GM06990 (cell line): ENCODE measurements around the gene PRKD1.
"Not testable (repeated sequence)": the region's sequence is repeated elsewhere in the genome, so short reads cannot be mapped to it uniquely, and the experiment has no call there.

ENCODE experiments used
- DNase-seq: peaks from one replicate; pipeline ENCODE4 v3.0.0-alpha.2; 2011; ENCODE audit not compliant: insufficient read length; ENCODE audit errors: extremely low read depth
- H3K27me3 ChIP-seq: replicated peaks from 2 replicates; pipeline ENCODE4 v1.6.0; 2011; ENCODE audit warnings: low read length; ENCODE audit not compliant: control insufficient read depth, insufficient read depth
- H3K36me3 ChIP-seq: 2 replicates; pipeline ENCODE4 v1.5.1; 2011; ENCODE audit warnings: low read length; ENCODE audit not compliant: control insufficient read depth, insufficient read depth
- H3K4me3 ChIP-seq: replicated peaks from 2 replicates; pipeline ENCODE4 v1.5.1; 2011; ENCODE audit warnings: low read depth, mild to moderate bottlenecking, control low read depth, low read length
- TF ChIP-seq, protein P1 (sequence below): IDR thresholded peaks from 2 replicates; pipeline ENCODE4 v1.5.1; 2011; ENCODE audit warnings: low read length, control low read depth, mild to moderate bottlenecking, inconsistent platforms; ENCODE audit not compliant: insufficient read depth, poor library complexity, severe bottlenecking

Gene PRKD1

DNA sequence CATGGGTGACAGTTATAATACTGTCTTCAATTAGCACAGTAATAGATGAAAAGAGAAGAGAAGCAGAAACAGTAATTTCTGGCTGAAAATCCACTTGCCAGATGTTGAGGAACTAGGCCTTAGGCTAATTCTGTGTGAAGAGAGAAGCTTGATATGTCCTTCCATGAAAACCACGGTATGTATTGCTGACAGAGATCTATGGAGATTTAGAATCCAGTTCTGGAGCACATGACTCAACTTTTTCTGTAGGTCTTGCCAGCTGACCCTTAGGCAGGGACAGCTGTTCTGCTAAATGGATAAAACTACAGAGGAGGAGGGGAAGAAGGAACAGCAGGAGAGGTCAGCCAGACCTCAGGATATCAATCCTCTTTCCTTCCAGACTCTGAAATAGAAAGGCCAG lies 211.5 kb downstream of the PRKD1 start:
- no peak for DNase-seq
- TF ChIP-seq, protein P1, sequence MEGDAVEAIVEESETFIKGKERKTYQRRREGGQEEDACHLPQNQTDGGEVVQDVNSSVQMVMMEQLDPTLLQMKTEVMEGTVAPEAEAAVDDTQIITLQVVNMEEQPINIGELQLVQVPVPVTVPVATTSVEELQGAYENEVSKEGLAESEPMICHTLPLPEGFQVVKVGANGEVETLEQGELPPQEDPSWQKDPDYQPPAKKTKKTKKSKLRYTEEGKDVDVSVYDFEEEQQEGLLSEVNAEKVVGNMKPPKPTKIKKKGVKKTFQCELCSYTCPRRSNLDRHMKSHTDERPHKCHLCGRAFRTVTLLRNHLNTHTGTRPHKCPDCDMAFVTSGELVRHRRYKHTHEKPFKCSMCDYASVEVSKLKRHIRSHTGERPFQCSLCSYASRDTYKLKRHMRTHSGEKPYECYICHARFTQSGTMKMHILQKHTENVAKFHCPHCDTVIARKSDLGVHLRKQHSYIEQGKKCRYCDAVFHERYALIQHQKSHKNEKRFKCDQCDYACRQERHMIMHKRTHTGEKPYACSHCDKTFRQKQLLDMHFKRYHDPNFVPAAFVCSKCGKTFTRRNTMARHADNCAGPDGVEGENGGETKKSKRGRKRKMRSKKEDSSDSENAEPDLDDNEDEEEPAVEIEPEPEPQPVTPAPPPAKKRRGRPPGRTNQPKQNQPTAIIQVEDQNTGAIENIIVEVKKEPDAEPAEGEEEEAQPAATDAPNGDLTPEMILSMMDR = no peak
- no peak overlapping the region for H3K4me3 ChIP-seq
- H3K27me3 ChIP-seq = no peaks in the 10 kb centered on the region
- H3K36me3 ChIP-seq = no peaks in the 10 kb centered on the region

DNA sequence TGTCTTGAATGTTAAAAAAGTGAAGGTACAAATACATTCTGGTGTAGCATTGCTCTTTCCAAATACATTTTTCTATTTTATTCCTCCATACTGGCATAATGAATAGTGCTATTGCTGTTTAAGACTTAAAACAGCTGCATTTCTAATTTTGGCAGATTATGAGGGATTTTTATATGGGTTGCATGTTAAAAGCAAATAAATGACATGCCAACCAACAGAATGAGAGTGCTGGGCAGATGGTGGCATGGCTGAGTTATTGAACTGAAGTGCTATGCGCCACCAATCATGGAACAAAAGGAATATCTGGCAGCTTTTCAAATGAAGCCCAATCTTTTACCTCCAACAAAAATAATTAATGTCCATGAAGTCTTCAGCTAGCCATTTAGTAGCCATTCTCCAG lies 215.0 kb downstream of the PRKD1 start:
- Histone ChIP-seq H3K36me3 (no peaks in the 10 kb centered on the region), H3K4me3 (no peak overlapping the region), H3K27me3 (no peaks in the 10 kb centered on the region)
- DNase-seq = no peak
- TF ChIP-seq, protein P1 = no peak

DNA sequence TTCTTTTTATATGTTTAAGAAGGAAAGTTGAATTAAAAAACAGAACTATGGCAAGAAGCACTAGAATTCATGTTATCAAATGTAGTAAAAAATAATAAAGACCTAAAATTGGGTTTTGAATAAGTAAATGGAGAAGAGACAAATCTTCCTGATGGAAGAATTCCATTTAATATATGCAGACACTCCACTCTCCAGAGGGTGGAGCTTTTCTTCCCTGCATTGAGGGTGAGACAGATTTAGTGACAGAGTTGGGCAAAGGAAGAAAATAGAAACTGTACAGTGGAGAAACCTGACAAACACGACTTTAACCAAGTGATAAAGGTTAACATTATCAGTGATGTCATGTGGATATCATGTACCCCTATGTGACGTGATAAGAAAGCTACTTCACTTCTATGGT lies 217.6 kb downstream of the PRKD1 start:
- no peak for DNase-seq
- Histone ChIP-seq H3K27me3 (no peaks in the 10 kb centered on the region), H3K4me3 (no peak overlapping the region), H3K36me3 (no peaks in the 10 kb centered on the region)
- TF ChIP-seq, protein P1 = no peak

DNA sequence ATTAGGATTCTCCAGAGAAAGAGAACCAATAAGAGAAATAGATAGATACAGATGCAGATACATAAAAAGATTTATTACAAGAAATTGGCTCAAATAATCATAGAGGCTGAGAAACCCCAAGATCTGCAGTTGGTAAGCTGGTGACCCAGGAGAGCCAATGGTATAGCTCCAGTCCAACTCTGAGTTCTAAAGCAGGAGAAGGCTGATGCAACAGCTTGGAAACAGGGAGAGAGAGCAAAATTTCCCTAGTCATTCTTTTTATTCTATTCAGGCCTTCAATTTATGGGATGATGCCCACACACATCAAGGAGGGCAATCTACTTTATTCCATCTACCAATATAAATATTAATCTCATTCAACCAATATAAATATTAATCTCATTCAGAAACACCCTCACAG lies 218.2 kb downstream of the PRKD1 start:
- H3K4me3 ChIP-seq = no peak overlapping the region
- no peak for DNase-seq
- no peaks in the 10 kb centered on the region for H3K36me3 ChIP-seq
- TF ChIP-seq, protein P1 = no peak
- H3K27me3 ChIP-seq = no peaks in the 10 kb centered on the region

DNA sequence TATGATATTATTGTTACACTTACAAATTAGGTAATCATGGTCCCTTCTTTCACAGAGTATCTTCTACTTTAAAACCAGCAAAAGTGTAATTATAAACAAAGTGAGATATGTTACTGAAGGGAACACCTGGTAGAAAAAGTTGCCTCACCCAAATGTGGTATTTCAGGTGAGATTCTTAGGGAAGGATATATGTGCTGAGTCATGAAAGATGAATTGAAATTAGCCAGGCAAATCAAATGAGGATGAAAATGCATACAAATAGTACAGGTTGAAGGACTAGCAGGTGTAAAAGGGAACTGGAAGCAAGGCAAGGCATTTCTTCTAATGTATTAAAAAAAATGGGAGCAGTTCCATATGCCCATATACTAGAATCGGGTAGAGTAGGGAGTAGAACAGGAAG lies 220.9 kb downstream of the PRKD1 start:
- TF ChIP-seq, protein P1 = no peak
- Histone ChIP-seq H3K4me3 (no peak overlapping the region), H3K36me3 (no peaks in the 10 kb centered on the region), H3K27me3 (no peaks in the 10 kb centered on the region)
- no peak for DNase-seq

DNA sequence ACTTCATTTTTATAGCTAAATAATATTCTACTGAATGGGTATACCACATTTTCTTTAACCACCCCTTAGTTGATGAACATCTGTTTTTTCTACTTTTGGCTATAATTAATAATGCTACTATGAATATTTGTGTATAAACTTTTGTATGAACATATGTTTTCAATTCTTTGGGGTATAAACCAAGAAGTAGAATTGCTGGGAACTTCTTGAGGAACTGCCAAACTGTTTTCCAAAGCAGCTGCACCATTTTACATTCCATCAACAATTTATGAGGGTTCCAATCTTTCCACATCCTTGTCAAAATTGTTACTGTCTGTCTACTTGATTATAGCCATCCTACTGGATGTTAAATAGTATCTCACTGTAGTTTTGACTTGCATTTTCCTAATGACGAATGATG lies 221.8 kb downstream of the PRKD1 start:
- no peaks in the 10 kb centered on the region for H3K27me3 ChIP-seq
- TF ChIP-seq, protein P1 = no peak
- H3K36me3 ChIP-seq = no peaks in the 10 kb centered on the region
- DNase-seq = no peak
- no peak overlapping the region for H3K4me3 ChIP-seq

DNA sequence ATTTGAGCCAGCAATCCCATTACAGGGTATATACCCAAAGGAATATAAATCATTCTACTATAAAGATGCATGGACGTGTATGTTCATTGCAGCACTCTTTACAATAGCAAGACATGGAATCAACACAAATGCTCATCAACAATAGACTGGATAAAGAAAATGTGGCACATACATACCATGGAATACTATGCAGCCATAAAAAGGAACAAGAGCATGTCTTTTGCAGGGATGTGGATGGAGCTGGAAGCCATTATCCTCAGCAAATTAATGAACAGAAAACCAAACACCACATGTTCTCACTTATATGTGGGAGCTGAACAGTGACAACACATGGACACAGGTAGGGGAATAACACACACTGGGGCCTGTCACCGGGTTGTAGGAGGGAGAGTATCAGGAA lies 238.1 kb downstream of the PRKD1 start:
- H3K36me3 ChIP-seq, H3K4me3 ChIP-seq, H3K27me3 ChIP-seq, DNase-seq: not testable (repeated sequence)
